Activated T-cell treated with anti-CD3 and anti-CD28 coated beads for 24 hours (primary cell): ENCODE measurements around the gene RXRA.
A peak's percentile ranks its signal among the peaks of the same experiment; 100 is the strongest.

Experiments
- DNase-seq: peaks from one replicate; pipeline ENCODE4 v3.0.0-alpha.2; 2020; ENCODE audit warnings: low read depth

Gene RXRA

DNA sequence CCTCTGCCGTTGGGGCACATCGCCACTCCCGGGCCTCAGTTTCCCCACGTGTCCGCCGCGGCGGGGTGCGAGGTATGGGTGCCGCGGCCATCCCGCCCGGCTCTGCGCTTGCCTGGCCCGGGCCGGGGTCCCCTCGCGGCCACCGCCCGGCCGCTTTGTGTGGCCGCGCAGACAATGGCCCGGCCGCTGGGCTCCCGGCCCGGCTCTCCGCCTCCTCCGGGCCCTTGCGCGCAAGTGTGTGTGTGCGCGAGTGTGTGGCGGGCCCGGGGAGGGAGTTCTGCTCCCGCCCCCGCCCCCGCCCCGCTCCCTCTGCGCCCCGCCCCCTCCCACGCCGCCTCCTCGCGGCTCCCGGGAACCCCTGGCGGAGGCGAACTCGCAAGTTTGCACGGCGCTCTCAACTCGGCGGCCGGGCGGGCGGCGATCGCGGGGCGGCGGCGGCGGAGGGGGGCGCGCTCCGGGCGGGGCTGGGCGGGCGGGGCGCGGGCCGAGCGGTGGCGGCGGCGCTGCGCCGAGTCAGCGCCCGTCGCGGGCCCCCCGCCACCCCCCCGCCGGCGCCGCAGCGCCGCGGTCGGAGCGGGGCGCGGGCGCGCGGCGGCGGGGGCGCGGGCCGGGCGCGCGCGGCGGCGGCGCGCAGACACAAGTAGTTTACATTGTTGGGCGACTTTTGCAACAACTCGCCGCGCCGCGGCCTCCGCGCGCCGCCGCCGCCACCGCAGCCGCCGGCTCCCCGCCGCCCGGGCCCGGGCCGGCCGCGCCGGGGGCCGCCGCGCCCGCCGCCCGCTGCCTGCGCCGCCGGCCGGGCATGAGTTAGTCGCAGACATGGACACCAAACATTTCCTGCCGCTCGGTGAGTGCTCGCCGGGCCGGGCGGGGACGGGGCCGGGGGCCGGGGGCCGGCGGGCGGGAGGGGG lies at the start of gene RXRA:
TSS of gene RXRA (plus strand) at position 643 of the 911 bp plus-strand sequence. CDS start at position 820, 177 bp downstream.
- DNase-seq: peak; percentile 22

DNA sequence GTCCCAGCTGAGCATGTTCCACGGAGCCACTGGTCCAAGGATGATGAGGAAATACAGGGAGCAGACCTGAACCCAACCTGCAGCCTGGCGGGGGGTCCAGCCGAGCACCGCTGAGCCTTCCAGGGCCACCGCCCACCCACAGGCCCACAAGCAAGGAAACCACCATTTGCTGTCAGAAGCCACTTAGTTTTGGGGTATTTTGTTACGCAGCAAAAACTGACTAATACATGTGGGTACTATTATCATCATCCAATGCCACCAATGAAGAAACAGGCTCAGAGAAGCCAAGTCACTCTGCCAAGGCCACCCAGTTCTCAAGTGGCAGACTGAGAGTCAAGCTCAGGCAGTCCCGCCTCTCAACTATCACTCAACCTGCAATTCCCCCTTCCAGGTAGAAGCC lies 48.0 kb upstream of the RXRA start:
- no peak for DNase-seq

DNA sequence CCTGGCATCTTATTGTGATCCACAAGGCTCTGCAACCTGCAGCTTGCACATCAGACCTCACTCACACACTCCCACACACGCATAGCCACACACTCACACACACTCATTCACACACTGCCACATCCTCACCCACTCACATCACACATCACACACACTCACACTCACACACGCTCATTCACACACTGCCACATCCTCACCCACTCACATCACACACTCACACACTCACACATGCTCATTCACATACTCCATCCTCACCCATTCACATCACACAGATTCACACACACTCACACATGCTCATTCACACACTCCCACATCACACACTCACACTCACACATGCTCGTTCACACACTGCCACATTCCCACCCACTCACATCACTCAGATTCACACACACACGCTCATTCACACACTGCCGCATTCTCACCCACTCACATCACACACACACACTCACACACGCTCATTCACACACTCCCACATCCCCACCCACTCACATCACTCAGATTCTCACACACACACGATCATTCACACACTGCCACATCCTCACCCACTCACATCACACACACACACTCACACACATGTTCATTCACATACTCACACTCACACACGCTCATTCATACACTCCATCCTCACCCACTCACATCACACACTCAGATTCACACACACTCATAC lies 47.1 kb upstream of the RXRA start:
- DNase-seq: no peak

DNA sequence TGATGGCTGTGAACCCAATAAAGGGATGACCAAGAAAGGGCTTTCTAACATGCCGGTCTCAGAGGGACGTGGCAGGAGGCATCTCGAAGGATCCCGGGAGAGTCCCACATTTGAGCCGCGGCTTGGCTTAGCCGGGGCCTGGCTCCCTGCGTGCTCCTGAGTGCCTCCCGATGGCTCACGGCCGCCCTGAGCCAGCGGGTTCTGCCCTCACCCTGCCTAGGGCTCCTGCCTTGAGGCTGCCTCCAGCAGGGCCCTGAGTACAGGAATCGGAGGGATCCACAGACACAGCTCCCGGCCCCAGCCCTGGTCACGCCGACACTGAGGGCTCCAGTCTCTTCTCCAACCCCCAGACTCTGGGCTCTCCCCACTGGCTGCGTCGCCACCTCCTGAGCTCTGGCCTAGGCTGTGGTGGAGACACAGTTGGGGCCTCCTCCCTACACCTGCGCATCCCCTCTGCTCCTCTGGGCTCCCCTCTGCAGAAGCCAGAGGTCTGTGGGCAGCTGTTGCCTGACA lies 44.1 kb upstream of the RXRA start:
- DNase-seq: no peak

DNA sequence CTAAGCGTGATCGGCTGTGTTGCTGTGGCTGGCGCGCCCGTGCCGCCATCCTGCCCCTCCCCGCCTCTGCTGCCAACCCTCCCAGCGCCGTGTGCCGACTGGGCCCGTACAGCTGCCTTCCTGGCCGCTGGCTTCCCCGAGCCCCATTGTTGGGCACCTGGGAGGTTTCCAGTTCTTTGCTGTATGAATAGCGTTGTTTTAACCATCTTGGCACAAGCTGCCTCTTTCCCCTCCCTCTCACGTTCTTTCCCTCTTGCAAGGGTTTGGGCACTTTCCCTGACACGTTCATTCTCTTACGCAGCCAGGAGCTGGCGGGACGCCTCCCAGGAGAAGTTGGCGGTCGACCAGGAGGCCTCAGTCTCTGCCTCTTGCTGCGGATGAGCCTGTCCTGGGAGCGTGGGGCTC lies 43.1 kb upstream of the RXRA start:
- DNase-seq: no peak

DNA sequence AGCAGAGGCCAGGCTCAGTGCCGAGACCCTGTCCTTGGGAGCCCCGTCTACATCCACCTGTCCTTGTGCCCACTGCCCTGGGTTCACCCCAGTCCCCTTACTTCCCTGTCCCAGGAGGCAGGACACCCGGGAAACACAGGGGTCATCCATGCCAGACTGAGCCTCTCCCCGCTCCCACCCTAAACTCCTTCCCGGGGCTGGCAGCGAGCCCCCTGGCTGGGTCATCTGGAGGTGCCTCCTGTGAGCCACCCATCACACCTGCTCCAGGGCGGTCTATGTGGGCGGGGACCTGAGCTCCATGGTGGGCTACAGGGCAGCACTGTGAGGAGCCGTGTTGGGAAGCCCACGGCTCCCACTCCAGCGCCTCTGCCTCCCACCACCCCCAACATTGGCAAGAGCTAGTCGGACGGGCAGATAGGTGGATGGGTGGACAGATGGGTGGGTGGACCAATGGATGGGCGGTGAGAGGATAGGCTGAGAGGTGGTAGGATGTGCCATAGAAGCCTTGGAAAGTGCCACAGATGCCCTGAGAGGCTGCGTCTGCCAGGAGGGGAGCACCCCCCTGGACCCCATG lies 42.5 kb upstream of the RXRA start:
- no peak for DNase-seq

DNA sequence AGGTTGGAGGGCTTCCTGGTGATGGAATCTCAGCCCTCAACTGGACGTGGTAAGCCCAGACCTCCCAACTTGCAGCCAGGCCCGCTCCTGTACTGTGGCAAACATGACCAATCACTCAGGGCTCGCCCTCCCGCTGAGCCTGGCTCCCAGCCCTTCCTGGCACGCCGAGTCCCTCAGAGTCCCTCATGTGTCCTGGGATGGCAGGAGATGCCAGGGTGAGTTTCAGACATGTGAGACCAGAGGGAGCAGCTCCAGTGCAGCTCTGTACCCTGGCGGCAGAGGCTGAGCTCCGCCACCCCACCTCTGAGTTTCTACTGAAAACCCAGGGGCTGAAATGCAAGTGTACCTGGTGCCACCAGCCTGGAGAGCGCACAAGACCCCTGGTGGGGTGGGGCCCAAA lies 42.0 kb upstream of the RXRA start:
- DNase-seq: no peak

DNA sequence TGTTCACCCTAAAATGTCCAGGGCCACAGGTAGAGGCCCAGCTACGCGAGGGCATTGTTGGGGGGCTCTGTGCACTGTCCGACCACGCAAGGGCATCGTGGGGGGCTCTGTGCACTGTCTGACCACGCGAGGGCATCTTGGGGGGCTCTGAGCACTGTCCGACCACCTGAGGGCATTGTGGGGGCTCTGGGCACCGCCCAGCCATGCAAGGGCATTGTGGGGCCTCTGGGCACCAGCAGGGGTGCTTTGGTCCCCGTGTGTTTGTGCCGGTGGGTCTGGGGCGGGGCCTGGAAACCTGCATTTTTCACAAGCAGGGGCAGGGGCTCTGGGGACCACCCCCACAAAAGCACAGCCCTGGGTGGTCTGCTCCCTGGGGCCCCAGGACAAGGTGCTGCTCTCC lies 41.5 kb upstream of the RXRA start:
- no peak for DNase-seq

DNA sequence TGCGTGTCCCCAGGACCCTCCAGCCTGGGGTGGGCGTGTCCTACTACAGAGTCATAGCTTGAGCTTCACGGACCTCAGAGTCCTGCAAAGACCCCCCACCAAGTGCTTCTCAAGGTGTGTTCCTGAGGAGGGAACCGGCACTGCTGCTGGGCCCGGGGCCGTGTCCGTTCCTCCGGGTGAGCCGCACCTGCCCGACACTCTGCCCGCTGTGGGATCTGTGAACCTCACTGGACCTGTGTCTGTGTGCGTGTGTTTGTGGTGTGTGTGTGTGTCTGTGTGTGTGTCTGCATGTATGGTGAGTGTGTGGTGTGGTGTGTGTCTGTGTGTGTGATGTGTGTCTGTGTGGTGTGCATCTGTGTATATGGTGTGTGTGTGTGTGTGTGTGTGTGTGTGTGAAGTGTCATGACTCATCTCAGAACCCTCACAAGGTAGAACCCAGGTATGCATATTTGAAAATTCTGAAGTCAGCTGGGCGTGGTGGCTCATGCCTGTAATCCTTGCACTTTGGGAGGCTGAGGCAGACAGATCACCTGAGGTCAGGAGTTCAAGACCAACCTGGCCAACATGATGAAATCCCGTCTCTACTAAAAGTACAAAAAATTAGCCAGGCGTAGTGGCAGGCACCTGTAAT lies 40.9 kb upstream of the RXRA start:
- DNase-seq: no peak

DNA sequence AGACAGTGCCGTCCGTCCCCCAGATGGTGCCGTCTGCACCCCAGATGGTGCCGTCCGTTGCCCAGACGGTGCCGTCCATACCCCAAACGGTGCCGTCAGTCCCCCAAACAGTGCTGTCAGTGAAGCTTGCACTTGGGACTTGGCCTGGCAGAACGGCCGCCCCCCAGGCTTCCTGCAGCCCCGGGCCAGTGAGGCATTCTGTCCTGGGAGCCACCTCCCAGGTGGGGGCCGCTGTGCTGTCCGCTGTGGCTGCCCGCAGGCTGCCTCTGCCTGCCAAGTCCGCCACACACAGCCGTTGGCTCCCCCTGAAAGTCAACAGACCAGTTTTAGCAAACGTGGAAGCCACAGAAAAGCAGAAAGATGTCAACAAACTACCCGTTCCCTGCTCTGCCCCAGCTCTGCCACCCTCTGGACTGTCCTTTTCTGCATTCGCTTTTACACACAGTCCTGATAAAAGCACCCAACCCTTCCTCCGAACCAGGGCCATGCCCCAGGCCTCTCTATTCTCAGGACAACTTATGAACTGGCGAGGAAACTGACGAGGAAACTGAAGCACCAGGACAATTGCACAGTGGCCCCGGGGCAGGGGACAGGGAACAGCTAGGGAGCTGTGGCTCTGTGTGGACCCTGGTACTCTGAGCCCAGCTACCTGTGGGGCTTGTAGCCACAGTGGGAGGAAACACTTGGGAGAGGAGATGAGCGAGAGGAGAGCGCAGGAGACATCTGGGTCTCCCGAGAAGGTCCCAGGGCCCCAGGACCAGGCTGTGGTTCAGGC lies 39.6 kb upstream of the RXRA start:
- no peak for DNase-seq

DNA sequence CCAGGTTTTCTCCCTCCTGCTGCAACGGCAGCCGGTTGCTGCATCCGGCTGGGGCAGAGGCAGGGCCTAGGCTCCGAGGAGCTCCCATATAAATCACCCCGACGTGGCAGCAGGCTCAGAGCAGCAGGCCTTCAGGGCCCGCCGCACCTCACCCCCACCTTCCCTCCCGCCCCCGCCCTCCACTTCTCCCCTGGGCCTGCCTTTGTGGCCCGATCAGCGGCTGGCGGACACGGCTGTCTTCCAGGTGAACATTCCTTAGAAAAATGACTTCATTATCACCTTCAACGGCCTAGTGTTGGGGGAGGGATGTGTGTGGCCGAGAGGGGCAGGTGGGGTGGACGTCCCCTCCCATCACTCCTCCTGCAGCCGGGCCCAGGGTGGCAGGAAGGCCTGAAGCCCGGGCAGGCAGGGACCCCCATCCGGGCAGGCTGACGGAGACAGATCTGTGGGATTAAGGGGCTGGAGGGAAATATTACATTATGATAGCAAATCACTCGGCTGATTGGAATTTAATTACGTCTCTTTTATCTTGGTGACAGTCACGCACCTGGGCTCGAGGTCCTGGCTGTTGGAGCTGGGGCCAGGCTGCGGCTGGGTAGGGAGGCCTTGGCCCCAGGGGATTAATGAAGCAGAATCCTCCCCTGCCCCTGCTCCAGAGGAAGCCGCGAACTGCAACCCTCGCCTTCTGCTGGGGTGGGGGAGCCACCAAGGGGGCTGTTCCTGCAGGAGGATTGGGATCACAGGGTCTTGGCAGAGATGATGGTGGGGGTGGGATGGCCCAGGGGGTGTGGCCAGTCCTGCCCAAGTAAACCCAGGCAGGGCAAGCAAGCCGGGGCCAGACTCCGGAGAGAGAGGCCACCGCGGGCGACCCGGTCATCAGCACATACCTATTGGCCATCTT lies 38.4 kb upstream of the RXRA start:
- no peak for DNase-seq

DNA sequence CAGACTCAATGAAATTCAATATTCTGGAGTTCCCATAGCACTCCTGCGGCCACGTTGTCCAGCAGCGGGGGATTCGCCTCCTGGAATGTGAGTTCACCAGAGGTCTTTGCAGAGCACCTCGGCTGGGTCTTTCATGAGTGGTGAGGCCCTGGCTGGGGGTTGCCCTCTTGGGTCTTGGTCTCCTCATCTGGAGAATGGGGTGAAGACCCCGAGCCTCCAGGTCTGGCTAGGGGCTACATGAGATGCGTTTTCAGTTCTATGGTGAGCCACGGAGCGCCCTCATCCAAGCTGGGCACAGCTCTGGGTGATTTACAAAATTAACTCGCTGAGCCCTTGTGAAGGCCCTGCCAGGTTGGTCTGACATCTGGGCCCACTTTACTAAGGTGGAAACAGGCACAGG lies 37.5 kb upstream of the RXRA start:
- no peak for DNase-seq

DNA sequence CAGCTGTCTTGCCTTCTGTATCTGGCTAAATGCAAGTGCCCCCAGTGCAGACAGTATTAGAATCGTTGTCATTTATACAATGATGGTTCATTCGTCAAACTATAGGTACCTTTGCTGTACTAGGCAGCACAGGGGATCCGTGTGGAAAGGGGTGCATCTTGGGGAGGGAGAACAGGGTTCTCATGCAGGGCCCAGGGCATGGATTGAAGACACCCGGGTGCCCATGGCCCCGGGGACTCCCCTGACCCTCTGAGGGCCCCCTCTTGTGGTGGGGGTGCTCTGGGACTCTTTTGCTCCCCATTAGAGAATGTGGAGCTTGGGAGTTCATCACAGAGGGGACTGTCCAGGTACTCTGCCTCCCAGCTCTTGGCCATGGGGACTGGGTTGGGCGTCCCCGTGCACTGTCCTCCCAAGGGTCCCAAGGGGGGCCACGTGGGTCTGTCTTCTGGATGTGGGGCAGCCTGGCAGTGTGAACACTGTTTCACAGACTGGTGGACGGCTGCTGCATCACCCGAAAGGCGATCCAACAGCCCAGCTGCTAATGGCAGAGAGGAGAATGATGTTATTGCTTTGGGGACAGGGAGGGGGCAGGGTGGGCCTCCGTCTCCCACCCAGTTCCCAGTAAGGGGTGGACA lies 36.9 kb upstream of the RXRA start:
- DNase-seq: no peak

DNA sequence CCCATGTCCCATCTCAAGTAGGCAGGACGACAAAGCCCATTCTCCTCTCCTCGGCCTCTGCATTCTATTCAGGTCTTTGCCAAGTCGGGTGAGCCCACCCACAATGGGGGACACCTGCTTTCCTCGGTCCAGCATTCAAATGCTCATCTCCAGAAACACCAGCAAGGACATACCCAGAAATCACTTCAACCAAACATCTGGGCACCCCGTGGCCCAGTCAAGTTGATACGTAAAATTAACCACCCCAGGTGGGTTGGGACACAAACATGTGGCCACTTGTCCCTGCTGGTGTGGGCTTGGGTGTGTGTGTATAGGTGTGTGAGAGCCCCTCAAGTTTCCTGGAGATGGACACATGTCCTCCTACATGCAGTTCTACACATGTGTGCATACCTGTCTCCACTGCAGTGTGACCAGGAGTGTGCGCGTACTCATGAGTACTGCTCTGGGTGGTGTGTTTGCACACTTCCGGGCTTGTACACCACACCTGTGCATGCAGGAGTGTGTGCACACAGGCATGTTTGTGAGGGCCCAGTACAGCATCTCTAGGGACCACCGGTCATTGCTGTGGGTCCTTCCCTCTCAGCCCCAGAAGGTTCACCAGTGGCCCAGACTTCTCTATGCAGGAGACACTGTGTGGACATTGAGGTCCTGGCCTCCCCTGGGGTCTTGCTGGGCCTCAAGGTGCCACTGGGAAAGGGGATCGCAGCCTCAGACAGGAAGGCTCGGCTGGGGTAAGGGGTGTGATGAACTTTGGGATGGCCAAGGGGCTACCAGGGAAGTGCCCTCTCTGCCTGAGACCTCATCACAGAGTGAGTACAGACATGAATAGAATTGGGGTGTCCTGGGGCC lies 35.4 kb upstream of the RXRA start:
- no peak for DNase-seq

DNA sequence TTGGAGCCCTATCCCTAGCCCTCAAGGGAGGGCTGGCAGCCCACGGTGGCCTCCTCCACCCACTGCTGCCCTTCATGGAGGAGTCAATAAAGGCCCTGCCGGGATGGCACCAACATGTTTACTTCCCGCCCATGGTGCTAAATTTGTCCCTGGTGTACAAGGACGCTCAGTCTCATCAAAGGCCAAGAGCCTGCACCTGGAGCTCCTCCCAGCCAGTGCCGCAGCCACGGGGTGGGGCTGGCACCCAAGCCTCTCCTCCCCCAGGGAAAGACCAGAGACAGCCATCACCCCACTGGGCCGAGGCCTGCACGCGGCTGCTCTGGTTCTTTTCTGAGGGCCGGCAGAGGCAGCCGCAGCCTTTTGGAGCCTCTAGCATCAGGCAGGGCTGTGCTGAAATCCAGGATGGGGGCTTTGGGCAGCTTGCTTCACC lies 34.8 kb upstream of the RXRA start:
- no peak for DNase-seq

DNA sequence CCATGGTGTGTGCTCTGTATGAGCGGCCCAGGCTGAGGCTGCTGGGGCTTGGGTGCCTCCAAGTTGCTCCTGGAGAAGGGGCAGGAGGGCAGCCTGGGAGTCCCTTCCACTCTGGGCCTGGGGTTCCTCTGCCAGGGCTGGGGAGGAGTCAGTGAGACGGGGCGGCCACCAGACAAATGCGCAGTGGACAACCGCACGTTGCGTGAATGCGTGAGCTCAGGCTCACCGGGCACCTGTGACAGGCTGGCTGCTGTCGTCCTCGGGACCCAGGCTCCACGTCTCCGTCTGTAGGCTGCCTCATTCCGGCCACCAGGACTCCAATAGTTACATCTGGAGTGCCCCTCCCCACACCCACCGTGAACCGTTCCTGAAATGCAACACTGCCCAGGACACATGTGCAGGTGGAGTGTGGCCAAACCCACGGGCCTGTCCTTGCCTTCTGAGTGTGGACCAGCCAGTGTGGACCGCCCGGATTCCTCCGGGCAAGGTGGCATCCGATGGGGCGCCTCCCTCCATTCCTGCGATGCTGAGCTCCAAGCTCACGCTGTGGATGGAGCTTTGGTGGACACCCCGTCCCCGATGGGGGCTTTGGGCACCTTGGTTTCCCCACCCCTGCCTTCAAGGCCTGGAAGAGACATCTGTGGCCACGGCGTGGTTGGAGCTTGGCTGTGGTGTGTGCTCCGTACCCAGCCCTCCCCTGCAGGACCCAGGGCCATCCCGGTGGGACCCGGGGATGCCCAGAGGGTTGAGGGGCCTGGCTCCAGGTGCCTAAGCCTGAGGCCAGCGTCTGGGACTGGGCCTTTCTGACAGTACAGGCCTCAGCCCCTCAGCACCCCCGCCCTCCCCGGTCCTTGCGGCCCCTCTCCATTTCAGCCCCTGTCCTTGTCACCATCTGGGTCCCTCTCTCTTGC lies 34.0 kb upstream of the RXRA start:
- DNase-seq: no peak

DNA sequence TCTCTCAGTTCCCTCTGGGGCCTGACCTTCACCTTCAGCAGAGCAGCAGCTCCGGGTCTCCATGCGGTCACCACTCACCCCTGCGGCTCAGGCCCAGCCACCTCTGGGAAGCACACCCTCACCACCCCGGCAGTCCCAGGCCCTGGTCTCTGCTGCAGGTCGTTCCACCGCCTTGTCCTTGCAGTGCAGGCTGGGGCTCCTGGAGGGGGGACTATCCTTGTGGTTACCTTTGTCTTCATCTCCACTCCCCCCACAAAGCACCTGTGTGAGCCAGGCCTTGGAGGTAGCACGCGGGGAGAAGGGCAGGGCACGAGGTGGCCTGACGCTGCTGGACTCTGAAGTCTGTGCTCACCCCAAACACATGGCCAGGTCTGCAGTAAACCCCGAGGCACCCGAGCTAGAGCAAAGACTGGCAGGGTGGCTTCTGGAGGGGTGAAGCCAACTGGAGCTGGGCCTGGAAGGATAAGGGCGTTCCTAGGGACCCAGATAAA lies 33.2 kb upstream of the RXRA start:
- no peak for DNase-seq

DNA sequence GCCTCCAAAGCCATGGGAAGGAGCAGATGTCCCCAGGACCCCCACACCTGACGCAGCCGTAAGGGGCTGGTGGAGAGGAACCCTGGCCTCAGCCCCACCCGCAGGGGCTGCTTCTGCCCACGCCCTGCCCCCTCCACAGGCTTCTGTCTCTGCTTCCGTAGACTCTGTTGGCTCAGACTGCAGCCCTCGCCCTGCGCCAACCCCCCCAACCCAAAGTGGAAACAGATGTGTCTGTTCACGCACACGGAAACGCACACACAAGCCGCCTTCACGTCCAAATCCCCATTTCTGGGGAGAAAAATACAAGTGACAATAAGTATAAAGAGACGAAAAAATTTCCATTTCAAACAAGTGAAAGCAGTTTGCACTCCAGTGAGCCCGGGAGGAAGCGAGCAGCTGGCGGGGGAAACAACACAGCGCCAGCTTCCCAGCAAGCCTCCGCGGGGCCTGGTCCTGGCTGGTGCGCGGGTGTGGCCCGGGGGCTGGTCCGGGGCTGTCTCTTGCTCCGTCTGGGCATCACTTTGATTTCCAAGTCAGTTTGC lies 32.6 kb upstream of the RXRA start:
- DNase-seq: no peak
